T-helper 22 cell (primary cell): ENCODE results near the gene CALHM6.

Source experiments
- DNase-seq: peaks from one replicate; pipeline ENCODE4 v3.0.0-alpha.2; 2020; ENCODE audit warnings: low read depth

The CALHM6 gene

GRCh38 chr6:116461331-116461931 is at the start of gene CALHM6:
Gene CALHM6 (plus strand): TSS chr6:116461375. CDS start chr6:116461930, 555 bp downstream.
- no peak for DNase-seq

GRCh38 chr6:116412270-116412669 is 48.9 kb upstream of the CALHM6 start:
- no peak for DNase-seq

- no peak for DNase-seq
Observed at GRCh38 chr6:116413357-116413756, 47.8 kb upstream of the CALHM6 start.

- no peak for DNase-seq
Observed at GRCh38 chr6:116417661-116418060, 43.5 kb upstream of the CALHM6 start.

- no peak for DNase-seq
Observed at GRCh38 chr6:116419069-116419786, 41.9 kb upstream of the CALHM6 start.

- DNase-seq: no peak
Observed at GRCh38 chr6:116420341-116420740, 40.8 kb upstream of the CALHM6 start.

GRCh38 chr6:116422238-116422637 is 38.9 kb upstream of the CALHM6 start:
- no peak for DNase-seq

GRCh38 chr6:116424001-116424400 is 37.2 kb upstream of the CALHM6 start:
- DNase-seq: no peak

GRCh38 chr6:116426551-116426950 is 34.6 kb upstream of the CALHM6 start:
- no peak for DNase-seq

- no peak for DNase-seq
Observed at GRCh38 chr6:116429111-116429510, 32.1 kb upstream of the CALHM6 start.

GRCh38 chr6:116430860-116431259 is 30.3 kb upstream of the CALHM6 start:
- no peak for DNase-seq

GRCh38 chr6:116431964-116432595 is 29.1 kb upstream of the CALHM6 start:
- DNase-seq: no peak

- DNase-seq: no peak
Observed at GRCh38 chr6:116433206-116433712, 27.9 kb upstream of the CALHM6 start.

GRCh38 chr6:116434056-116434725 is 27.0 kb upstream of the CALHM6 start:
- DNase-seq: no peak

- DNase-seq: no peak
Observed at GRCh38 chr6:116436586-116436985, 24.6 kb upstream of the CALHM6 start.

GRCh38 chr6:116437656-116438055 is 23.5 kb upstream of the CALHM6 start:
- DNase-seq: no peak

GRCh38 chr6:116438590-116439448 is 22.4 kb upstream of the CALHM6 start:
- DNase-seq: no peak

GRCh38 chr6:116439522-116440051 is 21.6 kb upstream of the CALHM6 start:
- no peak for DNase-seq

- DNase-seq: no peak
Observed at GRCh38 chr6:116443105-116443504, 18.1 kb upstream of the CALHM6 start.

GRCh38 chr6:116444092-116444491 is 17.1 kb upstream of the CALHM6 start:
- DNase-seq: no peak

GRCh38 chr6:116444575-116444974 is 16.6 kb upstream of the CALHM6 start:
- no peak for DNase-seq
